ENCODE results near the gene ARL10.
A peak's percentile ranks its signal among the peaks of the same experiment; 100 is the strongest.

The ARL10 gene

DNA sequence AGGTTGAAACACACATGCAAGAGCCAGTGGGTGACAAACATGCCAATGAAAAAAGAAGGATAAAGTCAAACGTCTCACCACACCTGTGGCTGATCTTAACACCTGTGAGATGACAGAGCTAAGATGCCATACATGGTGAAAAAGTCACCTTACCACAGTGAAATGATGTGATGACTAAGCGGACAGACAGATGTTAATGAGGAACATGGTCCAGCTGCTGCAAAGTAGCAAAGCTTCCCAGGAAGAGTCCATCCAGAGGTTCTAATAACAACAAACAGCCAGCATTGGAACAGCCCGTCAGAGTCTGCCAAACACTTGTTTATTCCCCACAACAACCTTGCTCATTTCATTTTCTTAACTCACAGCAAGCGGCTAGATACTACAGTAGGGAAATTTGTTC lies 5.6 kb upstream of the ARL10 start:
- Histone ChIP-seq H3K4me2 (ENCODE audit: insufficient read depth, low read length) (peak overlapping the region; percentile 82), H3K4me1 (ENCODE audit: insufficient read depth, low read length) (peaks cover 28% of the 10 kb centered on the region), H3K9me3 (ENCODE audit: insufficient read depth, low read length, severe bottlenecking) (no peaks in the 10 kb centered on the region), H3K9ac (ENCODE audit: low read depth, low read length) (peak overlapping the region; percentile 90; the same call in 1 of the 2 replicates), H3K4me3 (ENCODE audit: low read depth in 1 of 2, low read length in 2 of 2) (peak overlapping the region in 1 of 2 experiments; percentile 32; a peak in 1 of 4 replicates), H2AFZ (ENCODE audit: low read depth, low read length) (no peak overlapping the region), H3K79me2 (ENCODE audit: insufficient read depth, low read length) (peaks cover 62% of the 10 kb centered on the region), H4K20me1 (ENCODE audit: insufficient read depth, low read length) (peaks cover 29% of the 10 kb centered on the region), H3K36me3 (ENCODE audit: insufficient read depth, low read length) (peaks cover 45% of the 10 kb centered on the region), H3K27ac (ENCODE audit: low read length) (no peak overlapping the region), H3K27me3 (ENCODE audit: insufficient read depth, low read length, poor library complexity) (no peaks in the 10 kb centered on the region)
- no peak for ATAC-seq (ENCODE audit: insufficient read depth, low read depth)
- DNase-seq: no peak
- no peak for TF ChIP-seq EZH2 (IDR thresholded peaks at IDR 0.05; ENCODE audit: borderline replicate concordance, low read depth, low read length, severe bottlenecking)
- TF ChIP-seq CTCF (IDR thresholded peaks at IDR 0.05; ENCODE audit: borderline replicate concordance, extremely low read depth, low read length, poor library complexity, severe bottlenecking): no peak

- TF ChIP-seq CTCF (IDR thresholded peaks at IDR 0.05; ENCODE audit: borderline replicate concordance, extremely low read depth, low read length, poor library complexity, severe bottlenecking): no peak
- TF ChIP-seq EZH2 (IDR thresholded peaks at IDR 0.05; ENCODE audit: borderline replicate concordance, low read depth, low read length, severe bottlenecking): no peak
Observed at GRCh38 chr5:176360894-176361436, 4.3 kb upstream of the ARL10 start.

DNA sequence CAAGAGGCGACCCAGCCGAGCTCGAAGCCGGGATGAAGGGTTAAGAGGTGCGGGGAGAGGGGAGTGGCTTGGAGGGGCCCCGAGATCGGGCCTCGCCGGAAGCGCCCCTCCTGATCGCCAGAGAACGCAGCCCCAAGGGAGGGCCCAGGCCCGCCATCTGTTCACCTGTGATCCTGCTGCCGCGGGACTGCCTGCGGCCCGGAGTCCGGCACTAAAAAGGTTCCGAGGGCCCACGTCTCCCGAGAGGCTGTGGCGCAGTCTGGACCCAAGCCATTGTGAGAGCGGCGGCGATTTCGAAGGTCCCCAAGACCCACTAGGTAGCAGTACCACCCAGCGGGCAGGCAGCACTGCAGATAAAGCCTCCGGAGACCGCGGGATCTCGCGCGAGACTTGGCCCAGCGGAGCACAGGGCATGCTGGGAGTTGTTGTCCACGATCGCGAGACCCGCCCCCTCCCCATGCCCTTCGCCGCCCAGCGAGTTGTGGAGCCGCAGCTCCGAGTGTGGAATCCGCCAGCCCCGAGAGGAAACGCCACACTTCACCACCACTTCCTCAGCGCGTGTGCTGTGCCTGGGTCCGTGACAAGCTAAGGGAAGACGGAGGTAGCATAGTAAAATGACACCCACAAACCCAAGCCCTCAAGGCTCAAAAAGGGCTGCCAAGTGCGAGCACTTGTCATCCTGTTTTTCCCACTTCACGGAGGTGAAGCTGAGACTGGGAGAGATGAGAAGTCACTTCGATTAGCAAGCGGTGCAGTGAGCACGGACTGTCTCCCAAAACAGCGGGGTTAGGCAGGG lies 3.7 kb upstream of the ARL10 start, which contains the start of gene KIAA1191:
KIAA1191 (minus strand) TSS at position 328 of the 796 bp plus-strand sequence. CDS start 2,256 bp downstream, outside the sequence.
- peaks cover 11% of the 10 kb centered on the region; the same call in 1 of the 2 replicates for H4K20me1 ChIP-seq (ENCODE audit: insufficient read depth, low read length)
- H3K4me3 ChIP-seq (ENCODE audit: low read depth in 1 of 2, low read length in 2 of 2): peak within 1 kb of the TSS; percentile 75 to 99
- peak; percentile 95 for DNase-seq
- H3K4me2 ChIP-seq (ENCODE audit: insufficient read depth, low read length): peak within 1 kb of the TSS; percentile 82
- peak within 1 kb of the TSS; percentile 90 for H3K9ac ChIP-seq (ENCODE audit: low read depth, low read length)
- H3K9me3 ChIP-seq (ENCODE audit: insufficient read depth, low read length, severe bottlenecking): no peaks in the 10 kb centered on the region
- peak within 1 kb of the TSS; percentile 89 for H2AFZ ChIP-seq (ENCODE audit: low read depth, low read length)
- H3K36me3 ChIP-seq (ENCODE audit: insufficient read depth, low read length): peaks cover 27% of the 10 kb centered on the region
- peak; percentile 57 for TF ChIP-seq CTCF (IDR thresholded peaks at IDR 0.05; ENCODE audit: borderline replicate concordance, extremely low read depth, low read length, poor library complexity, severe bottlenecking)
- TF ChIP-seq EZH2 (IDR thresholded peaks at IDR 0.05; ENCODE audit: borderline replicate concordance, low read depth, low read length, severe bottlenecking): no peak
- H3K27ac ChIP-seq (ENCODE audit: low read length): peak within 1 kb of the TSS; percentile 80
- peaks cover 43% of the 10 kb centered on the region for H3K79me2 ChIP-seq (ENCODE audit: insufficient read depth, low read length)
- H3K27me3 ChIP-seq (ENCODE audit: insufficient read depth, low read length, poor library complexity): no peaks in the 10 kb centered on the region
- peaks cover 28% of the 10 kb centered on the region for H3K4me1 ChIP-seq (ENCODE audit: insufficient read depth, low read length)
- ATAC-seq (ENCODE audit: insufficient read depth, low read depth): peak; percentile 97

More at GRCh38 chr5:176360894-176361436, 4.3 kb upstream of the ARL10 start:
- H3K4me1 ChIP-seq (ENCODE audit: insufficient read depth, low read length): peaks cover 28% of the 10 kb centered on the region
- DNase-seq (no peak), ATAC-seq (ENCODE audit: insufficient read depth, low read depth) (no peak; the same call in 2 of the 3 replicates)
- peak overlapping the region; percentile 80 for H3K27ac ChIP-seq (ENCODE audit: low read length)
- no peaks in the 10 kb centered on the region for H3K27me3 ChIP-seq (ENCODE audit: insufficient read depth, low read length, poor library complexity)
- peak overlapping the region; percentile 75 to 99 for H3K4me3 ChIP-seq (ENCODE audit: low read depth in 1 of 2, low read length in 2 of 2)
- H3K36me3 ChIP-seq (ENCODE audit: insufficient read depth, low read length): peaks cover 33% of the 10 kb centered on the region
- peaks cover 17% of the 10 kb centered on the region; the same call in 1 of the 2 replicates for H4K20me1 ChIP-seq (ENCODE audit: insufficient read depth, low read length)
- peak overlapping the region; percentile 89 for H2AFZ ChIP-seq (ENCODE audit: low read depth, low read length)
- H3K9me3 ChIP-seq (ENCODE audit: insufficient read depth, low read length, severe bottlenecking): no peaks in the 10 kb centered on the region
- peak overlapping the region; percentile 82 for H3K4me2 ChIP-seq (ENCODE audit: insufficient read depth, low read length)
- H3K9ac ChIP-seq (ENCODE audit: low read depth, low read length): peak overlapping the region; percentile 90
- H3K79me2 ChIP-seq (ENCODE audit: insufficient read depth, low read length): peaks cover 50% of the 10 kb centered on the region

All from DND-41 (cell line).